Dermis microvascular lymphatic vessel endothelial cell (primary cell): ENCODE measurements around the gene CCDC14. TPM values are rescaled to one million over a fixed set of nuclear protein-coding genes. Genes with fewer than 3 reads are reported as not detected.
"Not testable (repeated sequence)": the region's sequence is repeated elsewhere in the genome, so short reads cannot be mapped to it uniquely, and the experiment has no call there.

ENCODE experiments used
- DNase-seq, 2 donors: peaks; one replicate each; pipeline versions ENCODE4 v3.0.0 to v3.0.0-alpha.2; 2010; ENCODE audit warnings: low read depth in 2 of 2
- total RNA-seq: library from RNA; depleted of rRNA; stranded (reverse); fragments of >200 nt; gene quantifications from 2 replicates; pipeline ENCODE4 v1.2.1, GENCODE V29; 2014

Gene CCDC14
- 9.1 and 11.3 TPM in 2 replicates for total RNA-seq

- DNase-seq: peak; percentile 12 to 93
Measured at GRCh38 chr3:123960781-123961507, at the start of gene CCDC14. Gene CCDC14, minus strand, starts transcription at chr3:123961229. Its CDS starts 56 bp downstream, at chr3:123961173.

GRCh38 chr3:124008321-124008720, 47.3 kb upstream of the CCDC14 start:
- DNase-seq: not testable (repeated sequence)

- DNase-seq: no peak
Measured at GRCh38 chr3:124007186-124007585, 46.2 kb upstream of the CCDC14 start.

GRCh38 chr3:124002405-124003079, 41.5 kb upstream of the CCDC14 start:
- DNase-seq: not testable (repeated sequence)

- DNase-seq: not testable (repeated sequence)
Measured at GRCh38 chr3:124001366-124001765, 40.3 kb upstream of the CCDC14 start.

GRCh38 chr3:123997543-123997942, 36.5 kb upstream of the CCDC14 start:
- DNase-seq: no peak

GRCh38 chr3:123993818-123994217, 32.8 kb upstream of the CCDC14 start:
- DNase-seq: no peak

- DNase-seq: not testable (repeated sequence)
Measured at GRCh38 chr3:123991730-123992588, 30.9 kb upstream of the CCDC14 start, which contains the start of gene ROPN1. Gene ROPN1, minus strand, starts transcription at chr3:123992124. Its CDS starts 11,643 bp downstream, at chr3:123980481.

GRCh38 chr3:123986427-123986826, 25.4 kb upstream of the CCDC14 start:
- no peak for DNase-seq

- DNase-seq: no peak
Measured at GRCh38 chr3:123984957-123985356, 23.9 kb upstream of the CCDC14 start.

- no peak for DNase-seq
Measured at GRCh38 chr3:123984350-123984749, 23.3 kb upstream of the CCDC14 start.

- not testable (repeated sequence) for DNase-seq
Measured at GRCh38 chr3:123981317-123981716, 20.3 kb upstream of the CCDC14 start.

- DNase-seq: no peak
Measured at GRCh38 chr3:123980539-123980938, 19.5 kb upstream of the CCDC14 start.

GRCh38 chr3:123979525-123980501, 18.8 kb upstream of the CCDC14 start:
- DNase-seq: peak in 1 of 2 donors; percentile 20

- DNase-seq: not testable (repeated sequence)
Measured at GRCh38 chr3:123976904-123977303, 15.9 kb upstream of the CCDC14 start.

GRCh38 chr3:123976181-123976898, 15.3 kb upstream of the CCDC14 start:
- not testable (repeated sequence) for DNase-seq

- DNase-seq: not testable (repeated sequence)
Measured at GRCh38 chr3:123975030-123975429, 14.0 kb upstream of the CCDC14 start.

- DNase-seq: no peak
Measured at GRCh38 chr3:123971406-123971805, 10.4 kb upstream of the CCDC14 start.

- not testable (repeated sequence) for DNase-seq
Measured at GRCh38 chr3:123967260-123967659, 6.2 kb upstream of the CCDC14 start.

- not testable (repeated sequence) for DNase-seq
Measured at GRCh38 chr3:123966799-123967198, 5.8 kb upstream of the CCDC14 start.
